Measurements from ENCODE around the gene RGS3.

GRCh38 chr9:113537229-113537810, 73.8 kb downstream of the RGS3 start:
- TF ChIP-seq EZH2 (IDR thresholded peaks at IDR 0.05; ENCODE audit: borderline replicate concordance, low read length) (no peak), CTCF (IDR thresholded peaks at IDR 0.05; ENCODE audit: low read length) (no peak)
